ENCODE data around the gene SOBP.
A peak's percentile ranks its signal among the peaks of the same experiment; 100 is the strongest.

DNA sequence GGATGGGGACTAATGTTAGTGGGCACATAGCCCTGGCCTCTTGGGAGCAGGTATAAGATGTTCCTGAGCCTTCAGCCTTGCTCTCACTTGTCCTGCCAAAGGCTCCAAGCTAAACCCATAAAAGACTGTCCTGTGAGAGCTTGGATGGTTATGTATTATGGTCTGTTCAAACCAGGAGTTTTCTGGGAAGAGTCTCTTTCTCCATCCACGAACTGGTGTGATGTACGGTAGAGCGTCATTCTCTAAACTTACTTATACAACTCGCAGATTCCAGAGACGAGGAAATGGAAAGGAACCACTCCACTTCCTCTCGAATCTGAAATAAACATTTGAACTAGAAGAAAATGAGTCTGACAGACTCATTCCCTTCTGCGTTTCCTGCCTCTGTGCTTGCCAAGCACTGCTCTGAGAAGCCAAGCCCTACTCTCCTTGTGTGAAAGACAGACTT is 5.3 kb downstream of the SOBP start:
- TF ChIP-seq POLR2AphosphoS5 (IDR thresholded peaks at IDR 0.05) = peak in 1 of 3 donors; percentile 14
- TF ChIP-seq, protein P1, sequence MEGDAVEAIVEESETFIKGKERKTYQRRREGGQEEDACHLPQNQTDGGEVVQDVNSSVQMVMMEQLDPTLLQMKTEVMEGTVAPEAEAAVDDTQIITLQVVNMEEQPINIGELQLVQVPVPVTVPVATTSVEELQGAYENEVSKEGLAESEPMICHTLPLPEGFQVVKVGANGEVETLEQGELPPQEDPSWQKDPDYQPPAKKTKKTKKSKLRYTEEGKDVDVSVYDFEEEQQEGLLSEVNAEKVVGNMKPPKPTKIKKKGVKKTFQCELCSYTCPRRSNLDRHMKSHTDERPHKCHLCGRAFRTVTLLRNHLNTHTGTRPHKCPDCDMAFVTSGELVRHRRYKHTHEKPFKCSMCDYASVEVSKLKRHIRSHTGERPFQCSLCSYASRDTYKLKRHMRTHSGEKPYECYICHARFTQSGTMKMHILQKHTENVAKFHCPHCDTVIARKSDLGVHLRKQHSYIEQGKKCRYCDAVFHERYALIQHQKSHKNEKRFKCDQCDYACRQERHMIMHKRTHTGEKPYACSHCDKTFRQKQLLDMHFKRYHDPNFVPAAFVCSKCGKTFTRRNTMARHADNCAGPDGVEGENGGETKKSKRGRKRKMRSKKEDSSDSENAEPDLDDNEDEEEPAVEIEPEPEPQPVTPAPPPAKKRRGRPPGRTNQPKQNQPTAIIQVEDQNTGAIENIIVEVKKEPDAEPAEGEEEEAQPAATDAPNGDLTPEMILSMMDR (IDR thresholded peaks at IDR 0.05) = no peak
- no peak for TF ChIP-seq POLR2A (IDR thresholded peaks at IDR 0.05)
- no peak for TF ChIP-seq EP300 (IDR thresholded peaks at IDR 0.05)
